Measurements from ENCODE around the gene C20orf204. TPM values are rescaled to one million over a fixed set of nuclear protein-coding genes. Genes with fewer than 3 reads are reported as not detected.

C20orf204 gene
- total and polyA plus RNA-seq, 12 donors, result 0.05 to 4.8 (median 0.46) TPM

DNA sequence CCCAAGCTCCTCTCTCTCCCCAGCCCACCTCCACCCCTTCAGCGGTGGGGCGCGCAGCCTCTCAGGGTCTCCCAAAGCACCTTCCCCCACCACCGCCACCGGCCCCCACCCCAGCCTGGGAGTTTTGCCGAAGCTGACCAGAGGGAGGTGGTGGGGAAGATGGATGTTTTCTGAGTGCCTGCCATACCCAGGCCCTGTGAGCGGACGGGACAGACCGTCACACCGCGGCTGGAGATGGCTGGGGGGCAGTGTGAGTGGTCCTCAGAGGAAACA is 5.7 kb downstream of the C20orf204 start:
- H3K4me3 ChIP-seq, result peak overlapping the region in 1 of 4 donors; percentile 49
- H3K27ac ChIP-seq, result peak overlapping the region in 1 of 5 donors; percentile 73
- intact Hi-C loops (cut with DNase I), result no loop called here
- no peaks in the 10 kb centered on the region for H3K36me3 ChIP-seq (replicated peaks in 1 of 2)
- TF ChIP-seq POLR2A (IDR thresholded peaks at IDR 0.05), result no peak
- TF ChIP-seq, protein P1, sequence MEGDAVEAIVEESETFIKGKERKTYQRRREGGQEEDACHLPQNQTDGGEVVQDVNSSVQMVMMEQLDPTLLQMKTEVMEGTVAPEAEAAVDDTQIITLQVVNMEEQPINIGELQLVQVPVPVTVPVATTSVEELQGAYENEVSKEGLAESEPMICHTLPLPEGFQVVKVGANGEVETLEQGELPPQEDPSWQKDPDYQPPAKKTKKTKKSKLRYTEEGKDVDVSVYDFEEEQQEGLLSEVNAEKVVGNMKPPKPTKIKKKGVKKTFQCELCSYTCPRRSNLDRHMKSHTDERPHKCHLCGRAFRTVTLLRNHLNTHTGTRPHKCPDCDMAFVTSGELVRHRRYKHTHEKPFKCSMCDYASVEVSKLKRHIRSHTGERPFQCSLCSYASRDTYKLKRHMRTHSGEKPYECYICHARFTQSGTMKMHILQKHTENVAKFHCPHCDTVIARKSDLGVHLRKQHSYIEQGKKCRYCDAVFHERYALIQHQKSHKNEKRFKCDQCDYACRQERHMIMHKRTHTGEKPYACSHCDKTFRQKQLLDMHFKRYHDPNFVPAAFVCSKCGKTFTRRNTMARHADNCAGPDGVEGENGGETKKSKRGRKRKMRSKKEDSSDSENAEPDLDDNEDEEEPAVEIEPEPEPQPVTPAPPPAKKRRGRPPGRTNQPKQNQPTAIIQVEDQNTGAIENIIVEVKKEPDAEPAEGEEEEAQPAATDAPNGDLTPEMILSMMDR (IDR thresholded peaks at IDR 0.05), result no peak
- WGBS, 4 donors, result 0 to 19% (median 11%) methylated on average over 1 to 11 of the region's 11 CpGs; no CpG with 5 or more reads in 1 of the 4 donors
- H3K27me3 ChIP-seq, result peaks cover 29% of the 10 kb centered on the region
- H3K4me1 ChIP-seq (replicated peaks in 1 of 2), result peaks cover 8 to 25% of the 10 kb centered on the region in 2 donors
- H3K9me3 ChIP-seq (replicated peaks in 1 of 3), result no peaks in the 10 kb centered on the region
- DNase-seq, result no peak

GRCh38 chr20:64042054-64042781 is 6.2 kb downstream of the C20orf204 start:
- intact Hi-C loops (cut with DNase I), result no loop called here
- peak overlapping the region in 2 of 4 donors; percentile 13 to 49 for H3K4me3 ChIP-seq
- H3K36me3 ChIP-seq (replicated peaks in 1 of 2), result no peaks in the 10 kb centered on the region
- H3K4me1 ChIP-seq (replicated peaks in 1 of 2), result peaks cover 8 to 25% of the 10 kb centered on the region in 2 donors
- H3K27ac ChIP-seq, result peak overlapping the region in 2 of 5 donors; percentile 34 to 73
- no peaks in the 10 kb centered on the region for H3K9me3 ChIP-seq (replicated peaks in 1 of 3)
- WGBS, 4 donors, result 1 to 10% (median 2%) methylated on average over 12 to 55 of the region's 55 CpGs
- TF ChIP-seq, protein P1 (IDR thresholded peaks at IDR 0.05), result no peak
- TF ChIP-seq POLR2A (IDR thresholded peaks at IDR 0.05), result no peak
- DNase-seq, result no peak
- H3K27me3 ChIP-seq, result peaks cover 34% of the 10 kb centered on the region

GRCh38 chr20:64043768-64044167 is 7.8 kb downstream of the C20orf204 start:
- Histone ChIP-seq H3K27ac (no peak overlapping the region), H3K36me3 (replicated peaks in 1 of 2) (no peaks in the 10 kb centered on the region), H3K9me3 (replicated peaks in 1 of 3) (no peaks in the 10 kb centered on the region), H3K4me1 (replicated peaks in 1 of 2) (peaks cover 2 to 20% of the 10 kb centered on the region in 2 donors), H3K4me3 (no peak overlapping the region), H3K27me3 (peaks cover 49% of the 10 kb centered on the region)
- intact Hi-C loops (cut with DNase I), result no loop called here
- no peak for DNase-seq
- TF ChIP-seq, protein P1 (IDR thresholded peaks at IDR 0.05), result no peak
- TF ChIP-seq POLR2A (IDR thresholded peaks at IDR 0.05), result no peak
- WGBS, 4 donors, result 86 to 90% (median 88%) methylated on average over 9 of the region's 9 CpGs

- peak overlapping the region in 1 of 5 donors; percentile 61 for H3K27ac ChIP-seq
- DNase-seq, result peak in 3 of 7 donors; percentile 44 to 68 (median 62)
- no peaks in the 10 kb centered on the region for H3K9me3 ChIP-seq (replicated peaks in 1 of 3)
- peaks cover 54% of the 10 kb centered on the region for H3K27me3 ChIP-seq
- peaks cover 0 to 12% of the 10 kb centered on the region in 2 donors for H3K4me1 ChIP-seq (replicated peaks in 1 of 2)
- no peak overlapping the region for H3K4me3 ChIP-seq
- WGBS, 4 donors, result 61 to 68% (median 64%) methylated on average over 6 to 14 of the region's 14 CpGs
- H3K36me3 ChIP-seq (replicated peaks in 1 of 2), result no peaks in the 10 kb centered on the region
- peak in 1 of 2 donors; percentile 16 for TF ChIP-seq POLR2A (IDR thresholded peaks at IDR 0.05)
- TF ChIP-seq, protein P1 (IDR thresholded peaks at IDR 0.05), result no peak
- intact Hi-C loops (cut with DNase I), result loop anchor here in 1 of 2 donors (5.0 kb wide), 1 partner anchor 68 kb away; no protein-coding TSS in a partner anchor
Measured at GRCh38 chr20:64044484-64045247, 8.7 kb downstream of the C20orf204 start.

All from adrenal gland (tissue), 12 donors.